GM19099 (cell line): ENCODE data around the gene ZMIZ1.

ENCODE experiments used
- POLR2A ChIP-seq: IDR thresholded peaks from 3 replicates; pipeline ENCODE4 v1.6.1; 2011; ENCODE audit warnings: low read depth; ENCODE audit not compliant: insufficient read length; ENCODE audit errors: extremely low read depth

Gene ZMIZ1

GRCh38 chr10:79277579-79278269 lies 209.0 kb downstream of the ZMIZ1 start:
- TF ChIP-seq POLR2A, result no peak

GRCh38 chr10:79280956-79281355 lies 212.2 kb downstream of the ZMIZ1 start:
- no peak for TF ChIP-seq POLR2A

- no peak for TF ChIP-seq POLR2A
Measured at GRCh38 chr10:79282388-79282787, 213.6 kb downstream of the ZMIZ1 start.

- TF ChIP-seq POLR2A, result no peak
Measured at GRCh38 chr10:79283616-79284015, 214.8 kb downstream of the ZMIZ1 start.

GRCh38 chr10:79284158-79284871 lies 215.5 kb downstream of the ZMIZ1 start:
- TF ChIP-seq POLR2A, result no peak

GRCh38 chr10:79285315-79286197 lies 216.8 kb downstream of the ZMIZ1 start:
- TF ChIP-seq POLR2A, result no peak

- TF ChIP-seq POLR2A, result peak; percentile 60
Measured at GRCh38 chr10:79286318-79286951, 217.7 kb downstream of the ZMIZ1 start.

GRCh38 chr10:79287973-79288723 lies 219.4 kb downstream of the ZMIZ1 start:
- no peak for TF ChIP-seq POLR2A

- TF ChIP-seq POLR2A, result no peak
Measured at GRCh38 chr10:79289801-79290200, 221.0 kb downstream of the ZMIZ1 start.

GRCh38 chr10:79292026-79292766 lies 223.4 kb downstream of the ZMIZ1 start:
- no peak for TF ChIP-seq POLR2A

GRCh38 chr10:79292891-79293746 lies 224.4 kb downstream of the ZMIZ1 start:
- no peak for TF ChIP-seq POLR2A

GRCh38 chr10:79293841-79294581 lies 225.2 kb downstream of the ZMIZ1 start:
- no peak for TF ChIP-seq POLR2A
